ENCODE data around the gene CAPN9.
"Not testable (repeated sequence)": the region's sequence is repeated elsewhere in the genome, so short reads cannot be mapped to it uniquely, and the experiment has no call there.

CAPN9 gene

DNA sequence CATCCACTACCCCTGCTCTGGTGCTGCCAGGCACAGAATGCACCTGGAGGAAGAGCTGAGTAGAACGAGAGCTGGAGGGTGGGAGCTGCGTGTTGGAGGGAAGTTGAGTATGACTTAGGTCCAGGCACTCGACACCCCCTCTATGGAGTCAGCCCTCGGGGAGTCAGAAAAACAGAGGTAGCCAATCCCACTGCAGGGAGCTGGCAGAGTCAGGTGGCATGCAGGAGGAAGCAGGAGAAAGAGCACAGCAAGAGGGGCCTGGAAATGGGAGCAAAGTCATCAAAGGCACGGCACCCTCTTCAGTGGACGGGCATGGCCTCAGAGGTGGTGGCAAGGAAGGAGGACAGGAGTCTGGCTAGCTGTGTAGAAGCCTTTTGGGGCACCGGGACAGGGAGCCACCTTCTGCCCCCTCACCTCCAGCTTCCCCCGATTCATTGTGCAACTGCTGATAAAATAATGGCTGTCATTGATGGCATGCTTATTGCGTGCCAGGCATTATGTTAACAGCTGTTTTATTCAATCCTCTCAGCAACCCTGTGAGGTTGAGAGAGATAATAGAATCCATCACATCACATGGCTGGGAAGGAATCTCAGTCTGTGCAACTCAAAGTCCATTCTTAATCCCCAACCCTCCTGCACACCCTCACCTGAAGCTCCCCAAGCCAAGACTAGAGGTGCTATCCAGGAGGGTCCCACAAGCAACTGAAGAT lies 79.1 kb downstream of the CAPN9 start:
- peak in 1 of 2 experiments; percentile 25 for DNase-seq

DNA sequence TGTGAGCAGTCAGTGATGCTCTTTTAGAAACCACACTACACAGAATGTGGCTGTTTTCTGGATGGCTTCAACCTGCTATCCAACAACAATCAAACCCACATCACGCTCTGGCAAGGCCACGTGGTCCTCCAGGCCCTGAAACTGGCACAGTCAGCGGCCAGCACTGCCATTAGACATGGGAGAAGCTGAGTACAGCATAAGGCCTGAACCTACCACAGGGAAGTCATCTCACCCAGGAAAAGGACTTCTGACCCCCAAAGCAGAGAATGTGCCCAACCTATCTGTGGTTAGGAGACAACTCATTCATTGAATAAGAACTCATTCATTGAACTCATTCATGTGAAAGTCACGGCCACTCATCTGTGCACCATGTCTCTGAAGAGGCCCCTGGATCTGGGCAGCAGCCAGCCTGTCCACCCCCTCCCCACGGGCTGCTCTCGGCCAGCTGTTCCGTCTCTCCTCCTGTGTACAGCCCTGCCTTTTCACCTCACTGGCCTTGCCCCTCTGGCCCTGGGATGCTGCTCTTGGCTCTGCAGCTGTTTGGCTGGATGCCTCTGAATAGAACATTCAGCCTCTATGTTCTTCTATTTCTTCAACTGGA lies 80.0 kb downstream of the CAPN9 start:
- DNase-seq: no peak

DNA sequence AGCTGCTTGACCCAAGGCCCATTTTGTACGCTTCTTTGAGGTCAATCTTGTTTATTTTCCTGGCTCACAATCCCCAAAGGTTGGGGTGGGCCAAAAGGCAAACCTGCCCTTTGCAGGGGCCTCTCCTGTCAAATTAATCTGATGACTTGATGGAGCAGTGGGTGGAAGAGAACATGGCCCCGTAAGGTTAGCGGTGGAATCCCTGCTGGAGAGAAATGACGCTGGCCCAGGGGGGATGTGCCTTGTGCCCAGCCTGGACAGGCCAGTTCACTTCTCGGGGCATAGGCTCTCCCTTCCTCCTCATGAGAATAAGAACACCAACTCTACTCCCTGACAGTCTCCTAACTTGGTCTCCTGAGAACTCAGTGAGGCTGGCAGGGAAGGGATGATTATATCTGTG lies 80.6 kb downstream of the CAPN9 start:
- no peak for DNase-seq

DNA sequence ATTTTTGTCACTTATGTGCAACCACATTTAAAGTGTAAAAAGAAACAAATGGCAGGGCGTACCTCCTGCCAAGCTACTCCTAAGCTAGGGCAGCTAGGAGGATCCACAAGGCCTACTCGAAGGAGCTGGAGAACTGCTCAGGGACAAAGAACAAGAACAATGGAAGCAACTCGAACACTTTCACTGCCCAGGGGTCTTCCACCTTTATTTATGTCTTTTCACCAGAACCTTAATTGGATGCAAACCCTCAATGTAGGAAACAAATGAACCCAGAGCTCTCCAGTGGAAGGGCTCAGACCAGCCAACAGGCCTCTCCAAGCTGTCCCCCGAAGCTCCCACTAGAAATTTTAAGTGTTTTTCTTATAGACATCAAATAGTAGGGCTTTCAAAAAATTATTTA lies 81.2 kb downstream of the CAPN9 start:
- DNase-seq: no peak

DNA sequence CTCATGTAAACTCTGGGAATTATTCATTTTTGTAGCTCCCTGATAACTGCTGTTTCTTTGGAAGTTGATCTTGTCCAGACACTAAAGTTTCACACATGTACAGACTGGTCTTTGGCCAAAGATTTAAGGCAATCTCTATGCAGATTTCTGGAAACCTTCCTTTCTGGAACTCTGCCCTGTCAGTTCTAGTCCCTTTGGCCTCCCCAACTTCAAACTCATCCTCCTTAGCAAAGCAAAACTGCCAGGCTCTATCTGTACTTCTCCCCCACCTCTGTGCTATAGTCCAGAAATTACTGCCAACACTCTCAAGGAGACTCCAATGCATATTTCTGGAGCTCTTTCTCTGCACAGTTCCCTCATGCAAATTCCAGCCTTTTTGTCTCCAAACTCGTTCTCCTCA lies 84.6 kb downstream of the CAPN9 start:
- no peak for DNase-seq

DNA sequence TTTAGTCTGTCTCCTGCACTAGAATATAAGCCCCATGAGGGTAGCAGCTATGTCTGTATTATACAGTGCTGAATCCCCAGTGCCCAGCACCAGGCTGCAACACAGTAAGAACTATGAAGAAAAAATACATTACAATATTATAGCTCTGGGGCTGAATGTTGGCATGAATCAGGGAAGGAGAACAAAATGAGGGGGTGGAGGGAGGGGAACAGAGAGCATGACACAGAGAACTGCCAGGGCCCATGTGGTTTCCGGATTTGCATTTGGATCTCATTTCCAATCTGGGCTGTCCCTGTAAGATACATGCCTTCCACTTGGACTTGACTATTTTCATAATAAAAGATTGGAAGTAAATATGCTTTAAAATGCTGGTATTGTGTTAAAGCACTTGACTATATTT lies 85.3 kb downstream of the CAPN9 start:
- no peak for DNase-seq

DNA sequence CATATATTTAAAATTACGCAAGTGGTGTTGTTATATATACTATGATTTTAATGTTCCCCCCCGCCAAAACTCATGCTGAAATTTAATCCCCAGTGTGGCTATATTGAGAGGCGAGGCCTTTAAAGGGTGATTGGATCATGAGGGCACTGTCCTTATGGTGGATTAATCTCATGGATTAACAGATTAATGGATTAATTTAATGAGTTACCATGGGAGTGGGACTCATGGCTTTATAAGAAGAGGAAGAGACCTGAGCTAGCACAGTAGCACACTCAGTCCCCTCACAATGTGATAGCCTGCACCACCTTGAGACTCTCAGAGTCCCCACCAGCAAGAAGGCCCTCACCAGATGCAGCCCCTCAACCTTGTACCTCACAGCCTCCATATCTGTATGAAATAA lies 86.3 kb downstream of the CAPN9 start:
- DNase-seq: no peak

DNA sequence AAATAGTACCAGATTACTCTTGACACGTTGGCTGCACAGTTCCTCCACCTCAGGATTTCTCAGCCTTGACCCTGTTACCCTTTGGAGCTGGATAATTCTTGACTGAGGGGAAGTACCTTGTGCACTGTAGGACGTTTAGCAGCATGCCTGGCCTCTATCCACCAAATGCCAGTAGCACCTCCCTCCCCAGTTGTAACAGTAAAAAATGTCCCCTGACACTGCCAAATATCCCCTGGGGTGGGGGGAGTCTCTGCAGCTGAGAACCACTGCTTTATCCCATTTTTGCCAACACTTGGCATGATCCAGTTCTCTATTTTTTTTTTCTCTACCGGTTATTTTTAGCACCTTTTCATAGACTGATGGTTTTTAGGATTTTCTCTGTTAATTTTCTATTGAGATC lies 87.1 kb downstream of the CAPN9 start:
- DNase-seq: no peak

DNA sequence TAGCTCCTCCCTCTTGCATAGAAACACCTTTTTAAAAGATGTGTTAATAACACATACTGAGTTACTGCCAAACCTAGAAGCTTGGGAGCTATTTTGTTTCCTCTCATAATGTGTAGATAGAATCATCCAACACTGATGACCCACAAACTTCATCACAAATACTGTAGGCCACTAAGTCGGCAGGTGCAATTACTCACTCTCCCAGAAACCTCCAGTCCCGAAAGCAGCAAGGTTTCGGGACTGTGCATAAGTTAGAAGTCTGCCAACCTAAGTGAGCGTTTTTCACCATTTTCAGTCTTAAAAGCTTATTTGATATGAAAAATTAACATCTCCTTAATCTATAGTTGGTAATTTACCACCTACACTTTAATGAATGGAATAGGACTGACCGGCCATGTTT lies 89.2 kb downstream of the CAPN9 start:
- no peak for DNase-seq

DNA sequence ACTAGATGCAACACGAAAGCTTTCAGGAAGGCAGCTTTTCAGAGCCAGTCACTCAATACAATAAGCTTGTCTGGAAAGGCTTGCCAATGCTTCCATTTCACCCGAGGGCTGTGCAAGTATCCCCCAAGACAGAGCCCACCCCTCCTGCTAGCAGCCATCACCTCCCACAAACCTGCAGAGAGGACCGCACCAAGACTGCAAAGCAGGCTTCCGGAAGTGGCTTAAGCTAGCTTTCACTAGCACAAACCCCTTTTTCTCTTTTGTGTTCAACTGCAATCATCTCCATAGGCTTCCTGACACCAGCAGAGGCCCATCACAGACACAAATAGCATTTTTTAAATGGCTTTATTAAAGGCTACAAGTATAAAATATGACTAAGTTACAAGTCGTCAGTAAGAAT lies 89.6 kb downstream of the CAPN9 start:
- no peak for DNase-seq

DNA sequence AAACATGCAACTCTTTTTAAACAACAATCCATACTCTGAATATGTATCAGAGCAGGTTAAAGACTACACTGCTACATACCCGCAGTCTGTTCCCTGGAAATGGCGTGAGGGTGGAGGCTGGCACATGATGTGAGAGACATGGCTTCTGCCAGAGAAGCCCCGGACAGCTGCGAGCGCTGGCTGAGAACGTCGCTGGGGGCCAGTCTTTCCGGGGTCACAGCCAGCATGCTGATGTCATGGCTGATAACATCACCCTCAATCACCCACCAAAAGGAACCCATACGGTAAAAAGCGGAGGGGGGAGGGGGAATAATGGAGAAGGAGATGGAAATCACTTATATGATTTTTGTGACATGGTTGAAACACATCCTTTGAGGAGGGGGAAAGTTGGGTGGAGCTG lies 92.0 kb downstream of the CAPN9 start:
- no peak for DNase-seq

DNA sequence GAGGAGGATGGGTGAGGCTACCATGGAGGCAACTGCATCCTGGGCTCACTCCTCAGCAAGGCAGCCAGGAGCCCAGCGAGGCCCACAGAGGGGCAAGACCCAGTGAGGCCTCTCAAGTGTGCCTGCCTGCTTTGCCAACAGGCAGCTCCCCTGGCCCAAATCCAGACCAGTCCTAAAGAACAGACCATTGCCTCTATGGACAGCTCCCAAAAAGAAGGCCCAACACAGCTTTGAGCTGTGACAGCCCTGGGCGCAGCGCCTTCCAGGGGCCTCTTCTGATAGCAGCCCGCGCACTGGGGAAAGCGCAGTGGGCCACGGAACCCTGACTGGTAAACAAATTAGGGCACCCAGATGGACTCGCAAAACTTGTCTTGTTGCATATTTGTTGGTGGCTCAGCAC lies 95.6 kb downstream of the CAPN9 start:
- DNase-seq: no peak

DNA sequence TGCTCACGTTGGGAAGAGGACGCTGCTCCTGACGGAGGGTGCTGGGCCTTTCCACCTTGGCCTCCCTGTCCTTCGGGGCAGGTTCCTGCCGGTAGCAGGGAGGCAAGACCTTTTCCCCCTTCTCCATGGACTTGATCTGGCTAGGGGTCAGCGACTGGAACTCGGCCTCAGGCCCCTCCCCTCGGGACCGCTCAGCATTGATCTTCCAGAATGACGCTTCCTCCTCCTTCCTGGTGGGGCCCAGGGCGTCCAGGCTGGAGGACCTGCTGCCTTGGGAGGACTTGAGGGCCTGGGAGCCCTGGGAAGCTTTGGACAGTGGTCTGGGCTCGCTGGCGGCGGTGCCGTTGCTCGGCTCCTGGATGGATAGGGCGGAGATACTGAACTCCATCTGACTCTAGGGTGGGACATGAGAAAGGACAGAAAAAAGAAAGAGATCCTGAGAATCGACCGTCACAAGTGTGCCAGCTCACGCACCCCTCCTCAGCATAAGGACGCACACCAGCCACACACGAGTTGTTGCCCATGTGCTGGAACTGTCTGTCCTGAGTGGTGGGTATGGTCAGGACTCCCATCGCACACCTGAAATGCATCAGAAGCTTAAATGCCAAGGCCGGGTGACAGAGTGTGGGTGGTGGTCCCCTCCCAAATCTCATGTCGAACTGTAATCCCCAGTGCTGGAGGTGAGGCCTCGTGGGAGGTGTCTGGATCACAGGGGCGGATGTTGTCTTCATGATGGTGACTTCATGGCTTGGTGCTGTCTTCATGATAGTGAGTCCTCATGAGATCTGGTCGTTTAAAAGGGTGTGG lies 96.5 kb downstream of the CAPN9 start:
- no peak for DNase-seq

DNA sequence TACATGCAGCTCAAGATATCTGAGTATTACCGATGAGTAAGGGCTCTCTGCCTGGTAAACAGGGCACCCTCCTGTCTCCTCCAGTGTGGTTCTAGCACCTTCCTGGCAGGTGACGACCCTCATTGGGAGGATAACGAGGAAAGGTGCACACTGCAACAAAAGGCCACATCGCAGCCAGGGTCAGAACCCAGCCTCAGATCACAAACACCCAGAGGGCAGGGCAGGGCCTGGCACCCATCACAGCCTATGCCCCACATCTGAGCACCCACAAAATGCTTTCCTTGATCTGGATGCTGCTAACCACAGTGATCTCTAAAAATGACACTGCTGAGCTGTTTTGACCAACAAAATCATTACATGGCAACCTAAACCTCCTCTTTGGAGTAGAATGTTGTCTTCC lies 97.4 kb downstream of the CAPN9 start:
- DNase-seq: no peak

DNA sequence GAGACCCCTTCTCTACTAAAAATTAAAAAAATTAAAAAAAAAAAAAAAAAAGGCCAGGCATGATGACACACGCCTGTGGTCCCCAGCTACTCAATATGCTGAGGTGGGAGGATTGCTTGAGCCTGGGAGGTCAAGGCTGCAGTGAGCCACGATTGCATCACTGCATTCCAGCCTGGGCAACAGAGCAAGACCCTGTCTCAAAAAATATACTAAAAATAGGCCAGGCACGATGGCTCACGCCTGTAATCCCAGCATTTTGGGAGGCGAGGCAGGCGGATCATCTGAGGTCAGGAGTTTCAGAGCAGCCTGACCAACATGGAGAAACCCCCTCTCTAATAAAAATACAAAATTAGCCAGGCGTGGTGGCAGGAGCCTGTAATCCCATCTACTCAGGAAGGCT lies 98.0 kb downstream of the CAPN9 start:
- not testable (repeated sequence) for DNase-seq

DNA sequence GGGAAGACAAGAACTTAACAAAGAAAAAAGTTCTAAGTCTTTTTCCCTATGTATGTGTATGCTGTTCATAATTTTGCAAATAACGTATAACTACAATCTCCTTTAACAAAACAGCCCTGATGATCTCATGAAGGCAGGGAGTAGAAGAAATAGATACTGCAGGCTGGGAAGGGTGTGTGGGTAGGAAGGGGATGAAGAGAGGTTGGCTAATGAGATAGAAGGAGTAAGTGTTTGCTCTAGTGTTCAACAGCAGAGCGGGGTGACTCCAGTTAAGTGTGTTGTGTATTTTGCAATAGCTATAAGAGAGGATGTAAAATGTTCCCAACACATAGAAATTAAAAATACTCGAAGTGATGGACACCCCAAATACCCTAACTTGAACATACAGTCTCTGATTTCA lies 101.0 kb downstream of the CAPN9 start:
- DNase-seq: no peak

DNA sequence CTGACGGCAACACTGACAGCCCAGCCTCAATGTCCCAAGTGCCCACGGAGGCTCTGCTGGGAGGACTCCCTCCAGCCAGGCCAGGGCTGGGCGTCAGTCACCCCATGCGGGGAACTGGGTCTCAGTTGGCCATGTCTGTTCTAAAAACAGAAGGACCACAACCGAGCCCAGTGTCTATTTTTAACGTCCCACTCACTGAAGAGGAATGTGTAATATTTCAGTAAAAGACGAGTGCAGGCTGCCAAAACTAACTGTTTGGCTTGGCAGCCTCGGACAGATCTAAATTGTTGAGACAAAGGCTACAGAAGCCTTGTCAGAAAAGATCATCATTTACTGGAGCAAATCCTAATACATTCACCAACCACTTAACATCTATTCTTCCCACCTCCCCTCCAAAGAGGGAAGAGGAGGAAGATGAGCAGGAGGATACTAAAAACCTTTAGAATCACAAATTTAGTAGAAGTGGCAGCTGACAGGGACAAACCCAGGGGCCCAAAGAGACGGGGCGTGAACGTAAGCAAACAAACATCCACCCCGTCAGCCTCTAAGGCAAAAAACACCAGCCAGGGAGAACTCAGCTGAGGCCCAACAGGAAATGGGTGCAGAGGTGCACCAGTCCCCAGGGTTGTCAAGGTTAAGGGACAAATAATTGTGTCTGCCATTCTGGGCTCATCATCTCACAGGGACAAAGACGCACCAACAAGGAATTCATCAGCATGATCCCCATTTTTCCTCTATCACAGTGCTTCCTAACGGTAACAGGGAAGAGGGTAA lies 102.5 kb downstream of the CAPN9 start:
- no peak for DNase-seq

DNA sequence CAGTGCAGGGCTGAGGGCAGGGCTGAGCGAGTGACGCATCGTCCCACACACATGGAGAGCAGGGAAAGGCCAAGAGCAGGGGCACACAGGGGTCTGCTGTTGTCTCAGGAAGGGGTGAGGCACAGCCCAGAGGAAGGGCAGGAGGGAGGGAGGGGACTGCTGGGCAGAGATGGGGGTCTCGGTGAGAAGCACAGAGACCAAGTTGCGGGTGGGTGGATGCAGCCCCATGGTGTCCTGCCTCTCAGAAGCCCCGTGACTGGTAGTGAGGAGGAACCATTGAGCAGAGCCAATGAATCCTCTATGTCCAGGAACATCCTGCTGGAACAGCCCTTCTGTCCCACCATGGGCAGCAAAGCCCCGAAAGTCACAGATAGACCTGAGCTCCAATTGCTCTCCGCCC lies 103.4 kb downstream of the CAPN9 start:
- DNase-seq: no peak

DNA sequence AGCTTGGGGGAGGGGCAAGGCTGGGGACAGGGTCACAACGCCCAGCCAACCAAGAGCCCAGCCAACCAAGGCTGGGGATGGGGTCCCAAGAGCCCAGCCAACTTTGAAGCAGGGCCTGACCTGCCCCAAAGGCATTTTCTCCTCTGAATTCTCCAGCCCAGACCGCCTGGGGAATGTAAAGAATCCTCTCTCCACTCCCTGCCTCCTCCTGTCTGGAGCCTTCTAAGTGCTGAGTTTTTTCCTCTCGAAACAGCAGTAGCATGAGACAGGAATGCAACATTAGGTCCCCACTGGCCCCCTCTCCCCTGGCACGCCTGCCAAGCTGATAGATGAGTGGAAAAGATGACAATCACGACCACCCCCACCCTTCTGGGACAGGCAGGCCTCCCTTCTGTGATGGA lies 104.1 kb downstream of the CAPN9 start:
- no peak for DNase-seq

Measured in SHP77 (cell line).